Hypothalamus (tissue), 51 donors: ENCODE results near the gene TRAPPC10.

ENCODE experiments used
- DNase-seq, 51 donors: peaks; one replicate each; lab custom pipeline; 2025; lab: John Stamatoyannopoulos, UW

TRAPPC10 gene, protein sequence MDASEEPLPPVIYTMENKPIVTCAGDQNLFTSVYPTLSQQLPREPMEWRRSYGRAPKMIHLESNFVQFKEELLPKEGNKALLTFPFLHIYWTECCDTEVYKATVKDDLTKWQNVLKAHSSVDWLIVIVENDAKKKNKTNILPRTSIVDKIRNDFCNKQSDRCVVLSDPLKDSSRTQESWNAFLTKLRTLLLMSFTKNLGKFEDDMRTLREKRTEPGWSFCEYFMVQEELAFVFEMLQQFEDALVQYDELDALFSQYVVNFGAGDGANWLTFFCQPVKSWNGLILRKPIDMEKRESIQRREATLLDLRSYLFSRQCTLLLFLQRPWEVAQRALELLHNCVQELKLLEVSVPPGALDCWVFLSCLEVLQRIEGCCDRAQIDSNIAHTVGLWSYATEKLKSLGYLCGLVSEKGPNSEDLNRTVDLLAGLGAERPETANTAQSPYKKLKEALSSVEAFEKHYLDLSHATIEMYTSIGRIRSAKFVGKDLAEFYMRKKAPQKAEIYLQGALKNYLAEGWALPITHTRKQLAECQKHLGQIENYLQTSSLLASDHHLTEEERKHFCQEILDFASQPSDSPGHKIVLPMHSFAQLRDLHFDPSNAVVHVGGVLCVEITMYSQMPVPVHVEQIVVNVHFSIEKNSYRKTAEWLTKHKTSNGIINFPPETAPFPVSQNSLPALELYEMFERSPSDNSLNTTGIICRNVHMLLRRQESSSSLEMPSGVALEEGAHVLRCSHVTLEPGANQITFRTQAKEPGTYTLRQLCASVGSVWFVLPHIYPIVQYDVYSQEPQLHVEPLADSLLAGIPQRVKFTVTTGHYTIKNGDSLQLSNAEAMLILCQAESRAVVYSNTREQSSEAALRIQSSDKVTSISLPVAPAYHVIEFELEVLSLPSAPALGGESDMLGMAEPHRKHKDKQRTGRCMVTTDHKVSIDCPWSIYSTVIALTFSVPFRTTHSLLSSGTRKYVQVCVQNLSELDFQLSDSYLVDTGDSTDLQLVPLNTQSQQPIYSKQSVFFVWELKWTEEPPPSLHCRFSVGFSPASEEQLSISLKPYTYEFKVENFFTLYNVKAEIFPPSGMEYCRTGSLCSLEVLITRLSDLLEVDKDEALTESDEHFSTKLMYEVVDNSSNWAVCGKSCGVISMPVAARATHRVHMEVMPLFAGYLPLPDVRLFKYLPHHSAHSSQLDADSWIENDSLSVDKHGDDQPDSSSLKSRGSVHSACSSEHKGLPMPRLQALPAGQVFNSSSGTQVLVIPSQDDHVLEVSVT

DNA sequence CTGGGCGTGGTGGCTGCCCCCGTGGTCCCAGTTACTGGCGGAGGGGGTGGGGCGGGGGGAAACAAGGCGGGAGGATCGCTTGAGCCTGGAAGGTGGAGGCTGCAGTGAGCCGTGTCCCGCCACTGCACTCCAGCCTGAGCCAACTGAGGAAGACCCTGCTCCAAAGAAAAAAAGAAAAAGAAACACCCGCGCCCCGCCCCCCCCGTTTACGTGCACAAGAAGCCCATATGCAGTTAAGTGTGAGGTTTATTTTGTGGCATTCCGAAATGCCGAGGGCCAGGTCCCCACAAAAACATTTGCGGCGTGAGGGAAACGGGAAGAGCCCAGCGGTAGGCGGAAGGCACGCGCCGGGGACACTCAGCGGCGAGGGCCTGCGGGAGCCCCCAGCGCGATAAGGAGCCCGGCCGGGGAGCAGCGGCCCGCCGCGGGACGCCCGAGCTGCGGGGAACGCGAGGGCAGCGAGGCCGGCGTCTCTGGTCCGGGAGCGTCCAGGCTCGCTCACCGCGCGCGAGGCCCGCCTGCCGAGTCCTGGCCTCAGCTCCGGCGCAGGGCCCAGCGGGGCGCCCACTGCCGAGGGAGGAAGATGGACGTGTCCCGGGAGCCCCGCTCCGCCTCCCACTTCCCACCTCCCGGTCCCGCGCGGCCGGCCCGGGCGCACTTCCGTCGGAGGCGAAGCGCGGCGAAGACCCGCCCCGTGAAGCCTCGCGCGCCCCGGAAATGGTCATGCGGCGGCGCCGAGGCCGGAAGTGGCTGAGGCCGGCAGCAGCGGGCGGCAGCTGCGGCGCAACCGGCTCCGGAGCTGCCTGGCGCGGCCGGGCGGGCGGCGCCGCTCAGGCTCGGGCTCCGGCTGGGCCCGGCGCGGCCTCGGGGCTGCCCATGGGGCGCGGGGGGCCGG, at the start of gene TRAPPC10:
TSS of gene TRAPPC10 (plus strand) at position 731 of the 895 bp plus-strand sequence. CDS start 185 bp downstream, outside the sequence.
- peak in 50 of 51 donors; percentile 33 to 91 (median 76) for DNase-seq

DNA sequence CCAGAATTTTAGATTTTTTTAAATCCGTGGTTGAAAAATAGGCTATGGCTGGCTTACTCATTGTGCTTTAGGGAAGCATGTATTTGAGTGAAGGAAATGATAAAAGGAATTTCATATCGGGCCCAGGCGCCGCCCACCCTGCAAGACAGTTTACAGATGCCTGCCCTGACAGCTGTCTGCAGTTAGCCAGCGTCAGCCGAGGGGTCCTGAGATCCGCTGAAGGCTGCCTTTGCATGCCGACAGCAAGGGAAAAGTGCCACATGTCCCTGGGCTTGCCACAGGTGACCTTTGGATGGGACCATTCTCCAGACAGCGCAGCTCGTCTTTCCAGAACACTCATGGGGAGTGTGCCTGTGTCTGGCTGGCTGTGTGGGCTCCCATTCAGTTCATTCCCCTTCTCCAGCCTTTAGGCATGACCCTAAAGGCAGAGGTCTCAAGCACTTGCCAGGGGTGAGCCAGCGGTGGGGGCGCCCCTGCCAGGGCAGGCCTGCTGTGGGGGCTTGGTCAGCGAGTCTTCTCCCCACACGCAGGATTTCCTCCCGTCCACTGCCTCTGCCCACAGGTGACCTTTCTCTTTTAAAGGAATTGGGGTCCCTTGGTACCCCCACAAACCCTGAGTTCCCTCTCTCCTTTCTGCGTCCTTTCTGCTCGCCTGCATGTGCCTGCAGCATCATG, 46.1 kb upstream of the TRAPPC10 start:
- DNase-seq = no peak

DNA sequence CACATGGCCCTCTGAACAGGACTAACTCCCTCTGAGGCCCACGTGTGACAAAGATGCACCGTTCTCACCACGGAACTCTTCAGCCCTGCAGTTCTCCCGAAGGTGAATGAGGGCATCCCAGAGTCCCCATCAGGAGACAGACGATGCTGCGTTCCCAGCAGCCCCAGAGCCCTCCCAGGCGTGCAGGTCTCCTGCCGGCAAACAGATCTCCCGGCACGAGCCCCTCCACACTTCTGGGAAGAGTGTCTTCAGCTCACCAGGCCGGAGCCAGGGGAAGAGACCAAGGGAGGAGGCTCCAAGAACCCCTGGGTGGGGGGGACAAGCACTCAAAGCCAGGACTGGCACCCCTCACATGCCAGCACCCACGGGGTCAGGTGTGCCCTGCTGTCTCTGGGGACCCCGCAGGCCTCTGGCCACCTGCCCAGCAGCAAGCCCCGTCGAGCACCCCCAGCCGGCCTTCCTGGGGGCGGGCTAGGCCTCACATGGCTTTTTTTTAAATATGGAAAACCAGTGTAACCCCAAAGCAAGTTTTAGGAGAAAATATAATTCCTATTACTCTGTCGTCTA, 45.1 kb upstream of the TRAPPC10 start:
- no peak for DNase-seq

DNA sequence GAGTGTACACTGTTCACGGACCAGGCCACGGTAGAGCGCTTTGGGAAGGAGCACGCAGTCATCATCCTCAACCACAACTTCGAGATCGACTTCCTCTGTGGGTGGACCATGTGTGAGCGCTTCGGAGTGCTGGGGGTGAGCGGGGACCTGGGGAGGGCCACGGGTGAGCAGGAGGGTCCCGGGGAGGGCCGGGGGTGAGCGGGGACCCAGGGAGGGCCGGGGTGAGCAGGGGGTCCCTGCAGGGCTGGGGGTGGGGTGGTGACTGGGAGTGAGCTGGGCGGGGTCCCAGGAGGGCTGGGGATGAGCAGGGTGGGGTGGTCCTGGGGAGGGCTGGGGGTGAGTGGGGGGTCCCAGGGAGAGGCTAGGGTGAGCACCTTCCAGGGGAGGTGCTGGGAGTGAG, 44.1 kb upstream of the TRAPPC10 start:
- no peak for DNase-seq

DNA sequence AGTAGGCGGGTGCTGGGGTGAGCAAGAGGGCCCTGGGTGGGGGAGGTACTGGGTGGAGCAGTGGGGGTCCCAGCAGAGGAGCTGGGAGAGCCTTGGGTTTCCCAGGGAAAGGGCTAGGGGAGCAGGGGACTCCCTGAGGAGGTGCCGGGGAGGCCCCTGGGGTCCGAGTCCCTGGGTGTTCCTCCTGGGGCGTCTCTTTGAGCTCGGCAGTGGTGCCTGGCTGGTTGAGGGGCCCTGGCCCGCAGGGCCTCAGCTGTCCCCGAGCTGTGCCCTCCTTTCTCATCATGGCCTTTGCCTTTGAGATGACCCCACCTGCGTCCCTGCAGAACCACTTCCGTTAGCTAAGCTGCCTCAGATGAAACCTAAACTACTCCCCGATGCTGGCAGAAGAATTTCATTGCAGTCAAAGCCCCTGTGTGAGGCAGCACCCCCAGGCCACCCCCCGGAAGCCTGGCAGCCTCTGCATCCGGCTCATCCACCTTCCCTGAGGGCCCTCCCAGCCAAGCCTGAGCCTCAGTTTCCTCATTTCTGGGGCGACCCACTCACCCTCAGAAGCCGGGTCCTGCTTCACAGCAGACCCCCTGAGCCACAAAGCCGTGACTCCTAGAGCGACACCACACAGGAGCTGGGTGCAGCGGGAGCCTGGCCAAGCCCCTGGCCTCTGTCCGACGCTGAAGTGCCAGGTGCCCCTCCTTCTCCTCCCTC, 43.5 kb upstream of the TRAPPC10 start:
- DNase-seq = no peak

DNA sequence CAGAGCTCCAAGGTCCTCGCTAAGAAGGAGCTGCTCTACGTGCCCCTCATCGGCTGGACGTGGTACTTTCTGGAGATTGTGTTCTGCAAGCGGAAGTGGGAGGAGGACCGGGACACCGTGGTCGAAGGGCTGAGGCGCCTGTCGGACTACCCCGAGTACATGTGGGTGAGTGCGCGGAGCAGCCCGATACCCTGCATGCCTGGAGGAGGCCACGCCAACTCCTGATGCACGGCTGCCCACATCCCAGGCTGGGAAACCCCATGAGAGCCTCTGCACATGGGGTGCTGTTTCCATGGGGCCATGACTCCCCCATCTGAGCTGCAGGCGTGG, 43.0 kb upstream of the TRAPPC10 start:
- no peak for DNase-seq

DNA sequence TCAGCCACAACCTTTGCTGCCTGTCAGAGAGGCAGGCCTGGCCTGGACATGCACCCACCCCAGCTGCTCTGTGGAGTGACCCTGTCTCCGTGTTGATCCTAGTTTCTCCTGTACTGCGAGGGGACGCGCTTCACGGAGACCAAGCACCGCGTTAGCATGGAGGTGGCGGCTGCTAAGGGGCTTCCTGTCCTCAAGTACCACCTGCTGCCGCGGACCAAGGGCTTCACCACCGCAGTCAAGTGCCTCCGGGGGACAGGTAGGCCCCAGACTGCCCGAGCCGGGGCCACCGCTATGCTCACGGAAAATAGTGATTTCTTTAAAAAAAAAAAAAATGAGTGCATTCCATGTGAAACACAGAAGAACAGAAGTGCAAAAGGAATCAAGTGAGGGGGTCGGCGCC, 41.6 kb upstream of the TRAPPC10 start:
- no peak for DNase-seq

DNA sequence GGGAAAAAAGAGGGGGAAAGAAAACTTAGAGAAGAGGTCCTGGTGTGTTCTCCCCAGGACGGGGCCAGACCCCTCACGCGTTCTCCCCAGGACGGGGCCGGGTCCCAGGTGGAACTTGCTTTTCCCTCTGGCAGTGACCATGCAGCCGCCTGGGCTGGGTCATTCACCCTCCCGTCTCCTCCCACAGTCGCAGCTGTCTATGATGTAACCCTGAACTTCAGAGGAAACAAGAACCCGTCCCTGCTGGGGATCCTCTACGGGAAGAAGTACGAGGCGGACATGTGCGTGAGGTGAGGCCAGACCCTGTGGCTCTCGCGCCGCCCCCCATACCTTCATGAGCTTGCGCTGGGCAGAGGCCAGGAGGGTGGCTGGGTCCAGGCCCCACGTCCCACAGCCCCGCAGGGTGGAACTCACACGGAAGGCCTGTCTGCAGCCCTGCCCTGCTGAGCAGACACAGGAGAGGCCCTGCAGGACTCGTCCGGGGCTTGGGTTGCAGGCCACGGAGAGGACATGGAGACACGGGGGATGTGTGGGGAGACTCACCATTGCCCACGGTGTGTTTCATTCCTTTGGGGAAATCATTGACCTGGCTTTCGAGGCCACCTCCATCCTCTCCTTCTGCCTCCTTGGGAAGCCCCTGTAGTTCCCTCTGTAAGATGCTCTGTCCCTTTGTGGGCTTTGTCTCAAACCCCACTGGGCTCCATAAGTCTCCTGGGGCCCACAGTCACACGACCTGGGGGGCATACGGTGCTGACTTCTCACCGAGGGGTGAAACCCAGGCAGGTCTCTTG, 40.7 kb upstream of the TRAPPC10 start:
- peak in 12 of 51 donors; percentile 20 to 50 (median 28) for DNase-seq

DNA sequence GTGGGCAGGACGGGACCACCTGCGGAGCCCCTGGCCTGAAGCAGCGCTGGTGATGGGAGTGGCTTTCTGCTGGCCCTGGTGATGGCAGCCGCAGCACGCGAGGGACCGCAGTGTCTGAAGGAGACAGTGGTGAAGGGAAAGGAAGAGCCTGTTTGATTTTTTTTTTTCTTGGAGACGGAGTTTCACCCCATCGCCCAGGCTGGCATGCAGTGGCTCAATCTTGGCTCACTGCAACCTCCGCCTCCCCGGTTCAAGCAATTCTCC, 40.2 kb upstream of the TRAPPC10 start:
- DNase-seq = no peak

DNA sequence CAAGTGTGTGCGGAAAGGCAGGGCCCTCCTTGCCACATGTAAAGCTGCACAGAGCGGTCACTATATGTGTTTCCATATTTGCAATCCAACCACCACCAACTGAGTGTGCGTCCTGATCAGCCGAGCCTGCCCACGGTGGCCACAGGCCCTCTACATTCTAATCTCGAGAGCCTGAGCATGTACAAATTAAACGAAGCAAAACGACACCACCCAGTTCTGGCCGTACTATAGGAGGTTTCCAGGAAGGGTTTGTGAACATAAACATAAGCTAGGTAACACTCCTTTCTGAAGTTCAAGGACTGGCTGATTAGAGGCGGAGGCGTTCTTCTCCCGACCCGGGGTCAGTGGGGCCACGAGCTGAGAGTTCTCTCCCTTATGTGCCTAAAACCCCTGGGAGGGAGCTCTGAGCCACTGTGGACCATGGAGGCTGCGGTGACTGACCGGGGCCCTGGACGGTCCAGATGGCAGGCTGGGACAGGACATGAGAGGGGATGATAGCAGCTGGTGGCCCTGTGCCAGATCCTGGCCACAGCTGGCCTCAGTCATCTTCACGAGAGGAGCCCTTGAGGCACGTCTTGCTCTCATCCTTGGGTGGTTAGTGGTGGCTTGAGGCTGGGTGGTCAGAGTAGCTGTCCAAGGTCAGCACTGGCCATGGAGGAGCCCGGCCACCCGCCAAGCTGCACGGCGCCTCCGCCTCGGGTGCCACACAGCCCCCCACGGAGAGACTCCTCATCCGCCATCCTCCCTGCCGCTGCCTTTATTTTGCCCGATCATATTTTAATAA, 39.1 kb upstream of the TRAPPC10 start:
- DNase-seq = peak in 2 of 51 donors; percentile 18 to 24

DNA sequence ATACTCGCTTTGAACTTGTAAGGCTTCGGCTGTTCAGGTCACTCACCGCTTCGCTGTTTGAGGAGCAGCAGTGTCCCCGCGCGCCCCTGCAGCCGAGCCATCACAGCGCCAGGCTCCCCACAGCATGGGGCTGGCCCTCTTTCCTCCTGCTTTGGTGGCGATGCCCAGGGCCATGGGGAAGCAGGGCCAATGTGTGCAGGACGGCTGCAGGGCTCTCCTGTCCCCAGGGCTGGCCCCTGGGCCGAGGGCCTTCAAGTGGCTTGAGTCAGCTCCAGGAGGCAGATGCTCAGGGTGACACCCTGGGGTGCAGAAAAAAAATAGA, 38.5 kb upstream of the TRAPPC10 start:
- DNase-seq = no peak

DNA sequence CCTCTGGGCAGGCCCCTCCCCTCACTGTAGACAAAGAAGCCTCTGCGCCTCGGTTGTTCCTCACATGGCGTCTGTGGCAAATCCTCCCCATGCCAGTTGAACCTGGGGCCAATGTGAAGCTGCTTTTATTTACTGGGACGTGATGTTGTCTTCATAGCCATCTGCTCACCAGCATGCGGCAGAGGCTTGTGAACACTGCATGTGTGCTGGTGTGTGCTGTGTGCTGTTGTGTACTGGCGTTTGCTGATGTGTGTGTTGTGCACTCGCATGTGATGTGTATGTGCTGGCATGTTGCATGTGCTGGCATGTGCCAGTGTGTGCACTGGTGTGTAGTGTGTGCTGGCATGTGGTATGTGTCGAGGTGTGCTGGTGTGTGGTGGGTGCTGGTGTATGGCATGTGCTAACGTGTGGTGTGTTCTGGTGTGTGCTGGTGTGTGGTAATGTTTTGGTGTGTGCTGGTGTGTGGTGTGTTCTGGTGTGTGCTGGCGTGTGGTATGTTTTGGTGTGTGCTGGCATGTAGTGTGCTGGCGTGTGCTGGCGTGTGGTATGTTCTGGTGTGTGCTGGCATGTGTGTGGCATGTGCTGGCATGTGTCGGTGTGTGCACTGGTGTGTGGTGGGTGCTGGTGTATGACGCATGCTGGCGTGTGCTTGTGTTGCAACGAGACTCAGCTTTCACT, 37.2 kb upstream of the TRAPPC10 start:
- no peak for DNase-seq

DNA sequence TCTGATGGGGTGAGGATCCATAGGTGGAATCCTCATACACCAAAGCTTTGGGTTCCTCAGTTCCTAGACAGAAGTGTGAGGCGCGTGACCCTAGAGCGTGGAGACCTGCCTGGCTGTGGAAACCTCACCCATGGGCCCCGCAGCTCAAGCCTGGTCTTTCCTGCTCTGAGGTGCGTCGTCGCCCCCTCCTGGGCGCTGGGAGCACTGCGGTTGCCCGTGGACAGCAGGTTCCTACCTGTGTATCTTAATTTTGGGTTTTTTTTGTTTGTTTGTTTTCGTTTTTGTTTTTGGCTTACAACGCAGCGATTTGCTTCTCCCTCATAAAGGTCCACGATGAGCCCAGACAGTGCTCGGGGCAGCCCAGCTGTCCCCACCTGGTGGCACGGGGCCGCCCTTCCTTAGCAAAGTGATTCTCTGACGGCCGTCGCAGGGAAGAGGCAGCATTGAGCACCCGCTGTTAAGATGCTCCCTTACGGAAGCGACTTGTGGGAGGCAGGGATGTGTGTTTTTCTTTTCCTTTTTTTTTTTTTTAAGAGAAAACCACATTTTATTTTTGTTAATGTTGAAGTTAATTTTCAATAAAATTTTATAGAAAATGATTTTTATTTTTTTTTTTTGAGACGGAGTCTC, 36.5 kb upstream of the TRAPPC10 start:
- peak in 48 of 51 donors; percentile 8 to 83 (median 56) for DNase-seq

DNA sequence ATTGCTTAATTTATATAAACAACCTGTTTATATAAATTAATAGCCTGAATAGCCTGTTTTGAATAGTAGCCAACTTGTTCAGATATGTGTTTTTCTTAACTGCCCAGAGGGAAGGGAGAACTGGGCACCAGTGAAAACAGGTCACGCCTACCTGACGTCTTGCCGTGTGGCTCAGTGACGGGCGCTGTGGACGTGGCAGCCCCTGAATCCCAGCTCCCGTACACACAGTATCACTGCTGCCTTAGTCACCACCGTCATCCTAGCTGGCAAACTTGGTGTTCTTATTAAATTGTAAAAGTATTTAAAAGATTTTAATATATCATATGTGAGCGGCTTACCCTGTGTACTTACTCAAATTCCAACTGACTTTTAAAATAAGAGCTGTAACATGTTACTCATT, 35.4 kb upstream of the TRAPPC10 start:
- DNase-seq = no peak

DNA sequence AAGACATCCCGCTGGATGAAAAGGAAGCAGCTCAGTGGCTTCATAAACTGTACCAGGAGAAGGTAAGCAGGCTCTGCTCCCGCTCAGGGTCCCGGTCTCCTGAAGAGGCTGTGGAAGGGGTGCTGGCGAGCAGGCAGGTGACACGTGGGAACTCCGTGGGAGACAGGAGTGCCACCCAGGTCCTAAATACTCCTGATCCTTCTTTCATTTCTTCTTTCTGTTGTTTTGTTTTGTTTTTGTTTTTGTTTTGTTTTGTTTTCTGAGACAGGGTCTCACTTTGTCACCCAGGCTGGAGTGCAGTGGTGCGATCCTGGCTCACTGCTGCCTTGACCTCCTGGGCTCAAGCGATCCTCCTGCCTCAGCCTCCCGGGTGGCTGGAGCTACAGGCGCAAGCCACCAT, 34.0 kb upstream of the TRAPPC10 start:
- DNase-seq = no peak

DNA sequence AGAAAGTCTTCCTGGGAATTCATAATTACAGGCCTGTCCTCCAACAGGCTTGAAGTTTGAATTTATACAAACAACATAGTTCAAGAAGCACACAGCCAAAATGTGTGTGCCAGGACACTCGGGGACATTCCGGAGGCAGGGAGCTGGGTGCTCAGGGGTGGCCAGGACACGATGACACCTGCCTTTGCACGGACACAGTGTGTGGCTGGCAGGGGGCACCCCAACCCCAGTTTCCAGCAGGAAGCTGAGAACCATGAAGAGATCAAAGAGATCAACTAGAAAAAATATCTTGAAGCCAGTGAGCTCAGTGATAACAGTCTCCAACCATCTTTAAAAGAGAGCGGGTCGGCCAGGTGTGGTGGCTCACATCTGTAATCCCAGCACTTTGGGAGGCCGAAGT, 32.5 kb upstream of the TRAPPC10 start:
- peak in 14 of 51 donors; percentile 25 to 67 (median 39) for DNase-seq
